RWPE2 (cell line): ENCODE results near the gene POLA2.
"Not testable (repeated sequence)": the region's sequence is repeated elsewhere in the genome, so short reads cannot be mapped to it uniquely, and the experiment has no call there.

Experiments used
- ATAC-seq: fragments of 200-7000 bp; cut with Tn5 transposase; 3 replicates; pipeline ENCODE4 v1.9.1; 2021; ENCODE audit warnings: low read depth
- DNase-seq: peaks from one replicate; pipeline ENCODE4 v3.0.0-alpha.2; 2020; ENCODE audit warnings: low spot score
- H3K27ac ChIP-seq: fragments of 450-650 bp; 2 replicates; pipeline ENCODE4 v1.5.1; 2017; ENCODE audit warnings: mild to moderate bottlenecking; ENCODE audit not compliant: poor library complexity, severe bottlenecking
- H3K27me3 ChIP-seq: fragments of 250-450 bp; sonication (Bioruptor Pico); 2 replicates; pipeline ENCODE4 v1.5.1; 2021; ENCODE audit warnings: mild to moderate bottlenecking, moderate library complexity; ENCODE audit not compliant: insufficient read depth, poor library complexity, severe bottlenecking
- H3K36me3 ChIP-seq: fragments of 250-450 bp; sonication (Bioruptor Pico); 2 replicates; pipeline ENCODE4 v1.5.1; 2020; ENCODE audit warnings: low read depth, mild to moderate bottlenecking, moderate library complexity
- H3K4me1 ChIP-seq: fragments of 250-450 bp; sonication (Bioruptor Pico); 2 replicates; pipeline ENCODE4 v1.5.1; 2021; ENCODE audit warnings: mild to moderate bottlenecking, moderate library complexity; ENCODE audit not compliant: insufficient read depth, poor library complexity, severe bottlenecking
- H3K4me3 ChIP-seq: fragments of 250-450 bp; sonication (Bioruptor Pico); 2 replicates; pipeline ENCODE4 v1.5.1; 2021; ENCODE audit warnings: mild to moderate bottlenecking, moderate library complexity; ENCODE audit not compliant: severe bottlenecking
- H3K9me3 ChIP-seq: fragments of 250-450 bp; sonication (Bioruptor Pico); 2 replicates; pipeline ENCODE4 v1.5.1; 2021; ENCODE audit warnings: mild to moderate bottlenecking, moderate library complexity; ENCODE audit not compliant: severe bottlenecking
- CTCF ChIP-seq: fragments of 450-650 bp; IDR thresholded peaks from one replicate; pipeline ENCODE4 v1.5.1; 2017; ENCODE audit warnings: mild to moderate bottlenecking, moderate library complexity; ENCODE audit not compliant: poor library complexity, severe bottlenecking

Gene POLA2

GRCh38 chr11:65327021-65327420, 65.3 kb downstream of the POLA2 start:
- TF ChIP-seq CTCF: no peak
- no peak overlapping the region for H3K4me3 ChIP-seq
- no peak; the same call in 2 of the 3 replicates for ATAC-seq
- no peaks in the 10 kb centered on the region for H3K27me3 ChIP-seq
- peaks cover 8% of the 10 kb centered on the region for H3K36me3 ChIP-seq
- H3K27ac ChIP-seq: no peak overlapping the region
- peaks cover 4% of the 10 kb centered on the region for H3K4me1 ChIP-seq
- no peak for DNase-seq
- H3K9me3 ChIP-seq: no peaks in the 10 kb centered on the region

- H3K4me3 ChIP-seq: no peak overlapping the region
- no peaks in the 10 kb centered on the region for H3K36me3 ChIP-seq
- H3K27ac ChIP-seq: peak overlapping the region; percentile 21
- DNase-seq (no peak), ATAC-seq (no peak)
- no peak for TF ChIP-seq CTCF
- H3K9me3 ChIP-seq: no peaks in the 10 kb centered on the region
- peaks cover 4% of the 10 kb centered on the region for H3K4me1 ChIP-seq
- H3K27me3 ChIP-seq: no peaks in the 10 kb centered on the region
Measured at GRCh38 chr11:65329478-65329877, 67.7 kb downstream of the POLA2 start.

- ATAC-seq (peak; percentile 49; the same call in 2 of the 3 replicates), DNase-seq (peak; percentile 84)
- Histone ChIP-seq H3K36me3 (no peaks in the 10 kb centered on the region), H3K4me3 (no peak overlapping the region), H3K9me3 (no peaks in the 10 kb centered on the region), H3K4me1 (peaks cover 4% of the 10 kb centered on the region), H3K27ac (peak overlapping the region; percentile 21), H3K27me3 (no peaks in the 10 kb centered on the region)
- peak; percentile 89 for TF ChIP-seq CTCF
Measured at GRCh38 chr11:65329944-65330403, 68.2 kb downstream of the POLA2 start.

GRCh38 chr11:65330544-65330943, 68.8 kb downstream of the POLA2 start:
- no peaks in the 10 kb centered on the region; the same call in 1 of the 2 replicates for H3K36me3 ChIP-seq
- no peaks in the 10 kb centered on the region for H3K27me3 ChIP-seq
- H3K4me1 ChIP-seq: peaks cover 4% of the 10 kb centered on the region
- no peak overlapping the region for H3K4me3 ChIP-seq
- no peak overlapping the region for H3K27ac ChIP-seq
- H3K9me3 ChIP-seq: no peaks in the 10 kb centered on the region
- TF ChIP-seq CTCF: no peak
- ATAC-seq (no peak), DNase-seq (no peak)

GRCh38 chr11:65332591-65332990, 70.8 kb downstream of the POLA2 start:
- not testable (repeated sequence) for H3K36me3 ChIP-seq, H3K27me3 ChIP-seq, ATAC-seq, H3K27ac ChIP-seq, H3K4me3 ChIP-seq, DNase-seq, H3K9me3 ChIP-seq, H3K4me1 ChIP-seq
